Prostate gland (tissue), 2 donors: Measurements from ENCODE around the gene EPSTI1. TPM values are rescaled to one million over a fixed set of nuclear protein-coding genes. Genes with fewer than 3 reads are reported as not detected.
A peak's percentile ranks its signal among the peaks of the same experiment; 100 is the strongest.

ENCODE experiments used
- DNase-seq: peaks from one replicate; pipeline ENCODE4 v3.0.0-alpha.2; 2019; ENCODE audit warnings: low spot score
- H3K27ac ChIP-seq, 2 donors: fragments of 200-600 bp; sonication (generic); 2 replicates each; pipeline ENCODE4 v1.5.1; 2017 to 2019
- H3K27me3 ChIP-seq: fragments of 200-600 bp; sonication (generic); replicated peaks from 2 replicates; pipeline ENCODE4 v1.5.1; 2019; ENCODE audit not compliant: insufficient read depth
- H3K36me3 ChIP-seq, 2 donors: fragments of 200-600 bp; sonication (generic); 1 replicate in 1 of 2; 2 replicates in 1 of 2; pipeline versions ENCODE4 v1.5.1 to v1.8.1; 2017 to 2019
- H3K4me1 ChIP-seq: fragments of 200-600 bp; sonication (generic); replicated peaks from 2 replicates; pipeline ENCODE4 v1.5.1; 2019
- H3K4me3 ChIP-seq, 2 donors: fragments of 200-600 bp; sonication (generic); 2 replicates each; pipeline ENCODE4 v1.5.1; 2017 to 2019
- H3K9me3 ChIP-seq: fragments of 200-600 bp; sonication (generic); 2 replicates; pipeline ENCODE4 v1.5.1; 2017
- POLR2A ChIP-seq: fragments of 450-650 bp; IDR thresholded peaks from one replicate; pipeline ENCODE4 v1.6.1; 2016; ENCODE audit warnings: antibody characterized with exemption, mild to moderate bottlenecking
- POLR2AphosphoS5 ChIP-seq: sonication (generic); formaldehyde crosslinking; IDR thresholded peaks from one replicate; pipeline ENCODE4 v1.6.1; 2017; ENCODE audit warnings: antibody characterized with exemption
- WGBS: methylation state at CpG from one replicate; pipeline ENCODE4 v1.1.5; 2018; 5-methylcytosine and 5-hydroxymethylcytosine counted together
- intact Hi-C: fragments of 100-400 bp; cut with DNase I; formaldehyde crosslinking; loops from one replicate; pipeline ENCODE4 v1.14.2; 2022
- total RNA-seq, 2 donors: library from RNA; depleted of rRNA; stranded (reverse); fragments of >200 nt; gene quantifications; one replicate each; pipeline ENCODE4 v1.1.0, GENCODE V29; 2016
- TF ChIP-seq, protein P1 (sequence below), 4 experiments: fragments of 200-600 bp in 2 of 4; fragments of 450-650 bp in 2 of 4; sonication (generic) in 2 of 4; IDR thresholded peaks; 1 replicate in 3 of 4; 2 replicates in 1 of 4; pipeline ENCODE4 v1.5.1; 2016 to 2019; ENCODE audit warnings: antibody characterized with exemption in 4 of 4, mild to moderate bottlenecking in 2 of 4, moderate library complexity in 2 of 4

The EPSTI1 gene
- total RNA-seq, 2 donors from 2014 or later, result 1.7 to 8.0 TPM

DNA sequence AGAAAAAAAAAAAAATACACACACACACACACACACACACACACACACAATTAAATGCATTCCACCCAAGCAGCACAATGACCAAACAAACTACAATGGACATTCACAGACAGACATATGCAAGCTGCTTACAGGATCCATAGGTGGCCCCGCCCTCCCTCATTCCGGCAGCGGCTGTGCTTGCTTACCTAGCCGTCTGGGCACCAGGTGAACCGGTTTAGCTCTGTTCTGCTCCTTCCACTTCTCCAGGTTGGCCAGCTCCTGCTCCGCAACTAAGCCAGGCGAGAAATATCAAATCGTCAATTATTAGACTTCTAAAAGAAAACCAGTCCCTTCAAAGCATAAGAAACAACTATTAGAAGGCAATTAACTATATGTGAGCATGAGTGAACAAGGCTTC, 23.1 kb downstream of the EPSTI1 start:
- H3K9me3 ChIP-seq, result no peaks in the 10 kb centered on the region
- intact Hi-C loops, result loop anchor here (5.0 kb wide), 2 partner anchors 833 to 903 kb away; no protein-coding TSS in a partner anchor
- peaks cover 6% of the 10 kb centered on the region for H3K4me1 ChIP-seq
- peak overlapping the region; percentile 30 to 70 for H3K27ac ChIP-seq
- WGBS, result 54% methylated on average over 8 of the region's 8 CpGs
- TF ChIP-seq POLR2AphosphoS5 (peak; percentile 62), POLR2A (no peak)
- TF ChIP-seq, protein P1, sequence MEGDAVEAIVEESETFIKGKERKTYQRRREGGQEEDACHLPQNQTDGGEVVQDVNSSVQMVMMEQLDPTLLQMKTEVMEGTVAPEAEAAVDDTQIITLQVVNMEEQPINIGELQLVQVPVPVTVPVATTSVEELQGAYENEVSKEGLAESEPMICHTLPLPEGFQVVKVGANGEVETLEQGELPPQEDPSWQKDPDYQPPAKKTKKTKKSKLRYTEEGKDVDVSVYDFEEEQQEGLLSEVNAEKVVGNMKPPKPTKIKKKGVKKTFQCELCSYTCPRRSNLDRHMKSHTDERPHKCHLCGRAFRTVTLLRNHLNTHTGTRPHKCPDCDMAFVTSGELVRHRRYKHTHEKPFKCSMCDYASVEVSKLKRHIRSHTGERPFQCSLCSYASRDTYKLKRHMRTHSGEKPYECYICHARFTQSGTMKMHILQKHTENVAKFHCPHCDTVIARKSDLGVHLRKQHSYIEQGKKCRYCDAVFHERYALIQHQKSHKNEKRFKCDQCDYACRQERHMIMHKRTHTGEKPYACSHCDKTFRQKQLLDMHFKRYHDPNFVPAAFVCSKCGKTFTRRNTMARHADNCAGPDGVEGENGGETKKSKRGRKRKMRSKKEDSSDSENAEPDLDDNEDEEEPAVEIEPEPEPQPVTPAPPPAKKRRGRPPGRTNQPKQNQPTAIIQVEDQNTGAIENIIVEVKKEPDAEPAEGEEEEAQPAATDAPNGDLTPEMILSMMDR (IDR thresholded peaks at IDR 0.05), result peak in 1 of 4 experiments; percentile 7
- no peak overlapping the region for H3K4me3 ChIP-seq
- peak; percentile 87 for DNase-seq
- no peaks in the 10 kb centered on the region for H3K36me3 ChIP-seq
- no peaks in the 10 kb centered on the region for H3K27me3 ChIP-seq

DNA sequence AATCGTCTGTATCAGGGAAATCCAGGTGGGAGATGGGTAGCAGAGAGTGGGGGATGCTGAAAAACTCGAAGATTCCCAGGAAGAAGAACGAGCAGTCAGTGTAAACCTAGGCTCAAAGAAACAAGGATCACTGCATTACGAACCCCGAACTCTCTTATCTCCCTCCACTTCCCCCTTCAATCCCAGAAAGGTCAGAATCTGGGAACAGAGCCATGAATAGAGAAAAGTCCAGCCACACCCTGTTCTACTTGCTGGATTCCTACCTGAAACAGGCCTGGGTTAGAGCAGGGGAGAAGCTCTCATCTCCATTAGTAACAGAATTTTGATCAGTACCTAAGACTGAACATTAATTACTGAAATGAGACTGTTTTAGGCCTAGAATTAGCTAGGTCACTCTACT, 24.4 kb downstream of the EPSTI1 start:
- intact Hi-C loops, result loop anchor here (5.0 kb wide), 2 partner anchors 835 to 905 kb away; no protein-coding TSS in a partner anchor
- TF ChIP-seq POLR2AphosphoS5 (peak; percentile 21), POLR2A (no peak)
- TF ChIP-seq, protein P1 (IDR thresholded peaks at IDR 0.05), result no peak
- Histone ChIP-seq H3K27ac (peak overlapping the region in 1 of 2 donors; percentile 30), H3K36me3 (no peaks in the 10 kb centered on the region), H3K4me1 (peaks cover 6% of the 10 kb centered on the region), H3K4me3 (no peak overlapping the region), H3K27me3 (no peaks in the 10 kb centered on the region), H3K9me3 (no peaks in the 10 kb centered on the region)
- WGBS, result 69% methylated on average over 5 of the region's 5 CpGs
- peak; percentile 18 for DNase-seq

DNA sequence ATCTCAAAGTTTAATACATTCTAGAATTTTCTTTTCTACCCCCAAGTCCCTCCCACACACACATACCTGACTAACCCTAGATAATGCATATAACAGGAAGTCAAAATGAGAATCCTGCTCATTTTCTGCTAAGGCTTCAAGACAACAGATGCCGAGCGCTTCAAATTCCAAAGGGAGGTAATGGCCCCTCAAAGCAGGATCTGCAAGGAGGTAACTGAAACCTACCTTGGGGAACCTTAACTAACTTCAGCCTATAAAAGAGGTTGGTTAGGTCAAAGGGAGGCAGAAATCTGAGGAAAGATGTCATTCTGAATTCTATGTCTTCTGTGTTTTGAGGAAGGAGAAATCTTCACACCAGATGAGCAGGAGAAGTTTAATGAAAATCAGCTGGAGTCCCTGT, 26.8 kb downstream of the EPSTI1 start:
- H3K27ac ChIP-seq, result no peak overlapping the region

DNA sequence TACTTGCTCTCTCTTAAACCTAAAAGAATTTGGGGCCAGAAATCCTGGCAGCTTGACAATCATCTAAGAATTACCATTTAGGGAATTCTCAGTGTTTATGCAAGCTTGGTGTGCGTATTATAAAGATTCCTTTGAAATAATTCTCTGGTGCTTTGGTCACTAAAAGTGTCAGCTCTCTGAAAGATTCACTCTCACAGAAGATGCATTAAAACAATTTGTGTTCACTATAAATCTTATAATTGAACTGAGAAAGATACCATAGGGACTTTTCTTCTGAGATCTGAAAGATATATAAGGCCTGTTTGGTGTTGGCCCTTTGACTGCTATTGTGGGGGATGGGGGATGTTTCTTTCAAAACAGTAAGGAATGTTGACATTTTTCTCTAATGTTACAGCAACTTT, 27.3 kb downstream of the EPSTI1 start:
- no peaks in the 10 kb centered on the region for H3K36me3 ChIP-seq
- no peaks in the 10 kb centered on the region for H3K27me3 ChIP-seq
- WGBS, result 86% methylated on average over 1 of the region's 1 CpG
- H3K4me3 ChIP-seq, result no peak overlapping the region
- H3K4me1 ChIP-seq, result peaks cover 4% of the 10 kb centered on the region
- TF ChIP-seq POLR2A, result no peak
- intact Hi-C loops, result loop anchor here (5.0 kb wide), 2 partner anchors 838 to 908 kb away; no protein-coding TSS in a partner anchor
- DNase-seq, result no peak
- H3K27ac ChIP-seq, result no peak overlapping the region
- H3K9me3 ChIP-seq, result no peaks in the 10 kb centered on the region

More for the DNA sequence above, 26.8 kb downstream of the EPSTI1 start:
- Histone ChIP-seq H3K4me3 (no peak overlapping the region), H3K4me1 (peaks cover 6% of the 10 kb centered on the region), H3K9me3 (no peaks in the 10 kb centered on the region), H3K36me3 (no peaks in the 10 kb centered on the region), H3K27me3 (no peaks in the 10 kb centered on the region)
- TF ChIP-seq, protein P1 (IDR thresholded peaks at IDR 0.05), result no peak
- TF ChIP-seq POLR2AphosphoS5 (no peak), POLR2A (no peak)
- 61% methylated on average over 2 of the region's 2 CpGs for WGBS
- DNase-seq, result no peak
- intact Hi-C loops, result loop anchor here (5.0 kb wide), 2 partner anchors 837 to 907 kb away; no protein-coding TSS in a partner anchor

DNA sequence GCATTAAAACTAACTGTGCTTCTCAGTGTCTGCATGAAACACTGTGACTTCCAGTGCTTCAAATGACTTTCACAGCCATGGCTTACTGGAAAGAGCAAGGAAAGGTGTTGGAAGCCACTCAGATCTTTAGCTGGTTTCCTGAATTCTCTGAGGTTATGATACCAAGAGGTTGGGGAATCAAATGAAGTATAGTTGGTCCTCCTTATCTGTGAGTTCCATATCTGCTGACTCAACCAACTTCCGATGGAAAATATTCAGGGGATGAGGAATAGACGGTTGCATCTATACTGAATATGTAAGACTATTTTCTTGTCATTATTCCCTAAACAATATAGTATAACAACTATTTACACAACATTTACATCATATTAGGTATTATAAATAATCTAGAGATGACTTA, 32.4 kb downstream of the EPSTI1 start:
- intact Hi-C loops, result no loop called here
- Histone ChIP-seq H3K36me3 (no peaks in the 10 kb centered on the region), H3K4me1 (no peaks in the 10 kb centered on the region), H3K9me3 (no peaks in the 10 kb centered on the region), H3K4me3 (no peak overlapping the region), H3K27me3 (no peaks in the 10 kb centered on the region), H3K27ac (no peak overlapping the region)
- DNase-seq, result no peak
- TF ChIP-seq, protein P1 (IDR thresholded peaks at IDR 0.05), result no peak
- TF ChIP-seq POLR2A (no peak), POLR2AphosphoS5 (no peak)
- 95% methylated on average over 2 of the region's 2 CpGs for WGBS
